DOHH2 (cell line): ENCODE measurements around the gene PRDX5.

Experiments used
- H3F3A ChIP-seq: fragments of 200-600 bp; sonication (generic), shearing (Covaris generic); 2 replicates; pipeline ENCODE4 v1.6.0; 2016; ENCODE audit warnings: antibody characterized with exemption, mild to moderate bottlenecking; ENCODE audit not compliant: control insufficient read depth, insufficient read depth
- H3K27ac ChIP-seq: fragments of 200-600 bp; sonication (generic); 2 replicates; pipeline ENCODE4 v1.5.1; 2014; ENCODE audit warnings: low read depth, mild to moderate bottlenecking, low read length, moderate library complexity
- H3K27me3 ChIP-seq: fragments of 200-600 bp; sonication (generic); 2 replicates; pipeline ENCODE4 v1.6.1; 2014; ENCODE audit warnings: mild to moderate bottlenecking, low read length, mixed read lengths; ENCODE audit not compliant: control insufficient read depth
- H3K36me3 ChIP-seq: fragments of 200-600 bp; sonication (generic); 2 replicates; pipeline ENCODE4 v1.6.1; 2014; ENCODE audit warnings: mild to moderate bottlenecking, low read length, moderate library complexity, mixed read lengths; ENCODE audit not compliant: control insufficient read depth
- H3K4me1 ChIP-seq: fragments of 200-600 bp; sonication (generic); 2 replicates; pipeline ENCODE4 v1.6.1; 2014; ENCODE audit warnings: mild to moderate bottlenecking, low read length, mixed read lengths; ENCODE audit not compliant: control insufficient read depth
- H3K4me2 ChIP-seq: fragments of 200-600 bp; sonication (generic); 2 replicates; pipeline ENCODE4 v1.6.0; 2014; ENCODE audit warnings: mild to moderate bottlenecking, low read length, moderate library complexity
- H3K4me3 ChIP-seq: fragments of 200-600 bp; sonication (generic); 2 replicates; pipeline ENCODE4 v1.5.1; 2014; ENCODE audit warnings: mild to moderate bottlenecking, low read length, mixed read lengths
- H3K79me2 ChIP-seq: fragments of 200-600 bp; sonication (generic); 2 replicates; pipeline ENCODE4 v1.6.1; 2014; ENCODE audit warnings: mild to moderate bottlenecking, low read length, mixed read lengths; ENCODE audit not compliant: control insufficient read depth
- H3K9me2 ChIP-seq: fragments of 200-600 bp; sonication (generic); replicated peaks from 2 replicates; pipeline ENCODE4 v1.6.1; 2014; ENCODE audit warnings: mild to moderate bottlenecking, low read length, mixed read lengths; ENCODE audit not compliant: control insufficient read depth
- H3K9me3 ChIP-seq: fragments of 200-600 bp; sonication (generic); 2 replicates; pipeline ENCODE4 v1.6.1; 2014; ENCODE audit warnings: antibody characterized with exemption, low read length, mixed read lengths; ENCODE audit not compliant: control insufficient read depth, insufficient read depth
- H4K20me1 ChIP-seq: fragments of 200-600 bp; sonication (generic); 2 replicates; pipeline ENCODE4 v1.6.0; 2014; ENCODE audit warnings: low read depth, mild to moderate bottlenecking, antibody characterized with exemption, low read length, moderate library complexity; ENCODE audit not compliant: control insufficient read depth, insufficient read depth
- EZH2phosphoT487 ChIP-seq: fragments of 200-600 bp; sonication (generic); IDR thresholded peaks from 2 replicates; pipeline ENCODE4 v1.6.1; 2017; ENCODE audit warnings: borderline replicate concordance, mild to moderate bottlenecking, antibody characterized with exemption, low read length, moderate library complexity, mixed read lengths
- TF ChIP-seq, protein P1 (sequence below): fragments of 200-600 bp; sonication (generic); IDR thresholded peaks from one replicate; pipeline ENCODE4 v1.5.1; 2014; ENCODE audit warnings: antibody characterized with exemption, mild to moderate bottlenecking, low read depth, low read length; ENCODE audit not compliant: poor library complexity, severe bottlenecking

PRDX5 gene

GRCh38 chr11:64305075-64305690, 12.7 kb upstream of the PRDX5 start, which contains the start of gene ESRRA:
TSS of gene ESRRA (plus strand) at chr11:64305524. CDS start at chr11:64307180, 1,656 bp downstream.
- no peaks in the 10 kb centered on the region; the same call in 1 of the 2 replicates for H3F3A ChIP-seq
- H3K27ac ChIP-seq, result peak within 1 kb of the TSS; percentile 88
- H4K20me1 ChIP-seq, result no peaks in the 10 kb centered on the region
- peak within 1 kb of the TSS; percentile 99 for H3K4me3 ChIP-seq
- no peaks in the 10 kb centered on the region for H3K9me2 ChIP-seq
- peaks cover 36% of the 10 kb centered on the region for H3K4me1 ChIP-seq
- peaks cover 32% of the 10 kb centered on the region for H3K36me3 ChIP-seq
- H3K79me2 ChIP-seq, result peaks cover 42% of the 10 kb centered on the region
- H3K4me2 ChIP-seq, result peak within 1 kb of the TSS; percentile 89
- TF ChIP-seq, protein P1, sequence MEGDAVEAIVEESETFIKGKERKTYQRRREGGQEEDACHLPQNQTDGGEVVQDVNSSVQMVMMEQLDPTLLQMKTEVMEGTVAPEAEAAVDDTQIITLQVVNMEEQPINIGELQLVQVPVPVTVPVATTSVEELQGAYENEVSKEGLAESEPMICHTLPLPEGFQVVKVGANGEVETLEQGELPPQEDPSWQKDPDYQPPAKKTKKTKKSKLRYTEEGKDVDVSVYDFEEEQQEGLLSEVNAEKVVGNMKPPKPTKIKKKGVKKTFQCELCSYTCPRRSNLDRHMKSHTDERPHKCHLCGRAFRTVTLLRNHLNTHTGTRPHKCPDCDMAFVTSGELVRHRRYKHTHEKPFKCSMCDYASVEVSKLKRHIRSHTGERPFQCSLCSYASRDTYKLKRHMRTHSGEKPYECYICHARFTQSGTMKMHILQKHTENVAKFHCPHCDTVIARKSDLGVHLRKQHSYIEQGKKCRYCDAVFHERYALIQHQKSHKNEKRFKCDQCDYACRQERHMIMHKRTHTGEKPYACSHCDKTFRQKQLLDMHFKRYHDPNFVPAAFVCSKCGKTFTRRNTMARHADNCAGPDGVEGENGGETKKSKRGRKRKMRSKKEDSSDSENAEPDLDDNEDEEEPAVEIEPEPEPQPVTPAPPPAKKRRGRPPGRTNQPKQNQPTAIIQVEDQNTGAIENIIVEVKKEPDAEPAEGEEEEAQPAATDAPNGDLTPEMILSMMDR, result no peak
- no peak for TF ChIP-seq EZH2phosphoT487
- no peaks in the 10 kb centered on the region for H3K9me3 ChIP-seq
- peaks cover 8% of the 10 kb centered on the region for H3K27me3 ChIP-seq

GRCh38 chr11:64305691-64306562, 12.0 kb upstream of the PRDX5 start:
- Histone ChIP-seq H3K4me1 (peaks cover 29% of the 10 kb centered on the region), H3K79me2 (peaks cover 47% of the 10 kb centered on the region), H3K9me3 (no peaks in the 10 kb centered on the region), H3K36me3 (peaks cover 36% of the 10 kb centered on the region), H3K4me3 (peak overlapping the region; percentile 99), H3K9me2 (no peaks in the 10 kb centered on the region), H3K27ac (peak overlapping the region; percentile 63), H3F3A (no peaks in the 10 kb centered on the region; the same call in 1 of the 2 replicates), H3K27me3 (peaks cover under 1% of the 10 kb centered on the region), H3K4me2 (peak overlapping the region; percentile 87), H4K20me1 (no peaks in the 10 kb centered on the region)
- TF ChIP-seq EZH2phosphoT487, result no peak
- TF ChIP-seq, protein P1, result peak; percentile 71

DNA sequence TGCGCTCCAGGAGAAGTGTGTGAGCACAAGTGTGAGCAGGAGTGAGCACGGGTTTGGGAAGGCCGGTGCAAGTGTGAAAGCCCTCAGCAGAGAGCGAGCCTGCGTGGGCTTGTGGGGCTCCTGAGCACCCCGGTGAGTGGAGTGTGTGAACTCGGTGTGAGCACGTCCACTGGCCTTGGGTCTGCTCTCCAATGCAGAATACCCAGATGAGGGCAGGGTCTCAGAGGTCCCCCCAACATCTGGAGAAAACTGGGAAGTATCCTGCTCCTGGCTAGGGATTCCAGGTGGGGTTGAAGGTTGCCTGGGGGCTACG, 11.4 kb upstream of the PRDX5 start:
- no peak for TF ChIP-seq EZH2phosphoT487
- TF ChIP-seq, protein P1, result no peak
- peak overlapping the region; percentile 63 for H3K27ac ChIP-seq
- H3K9me2 ChIP-seq, result no peaks in the 10 kb centered on the region
- H3K27me3 ChIP-seq, result no peaks in the 10 kb centered on the region
- H3K4me1 ChIP-seq, result peaks cover 26% of the 10 kb centered on the region
- no peaks in the 10 kb centered on the region for H4K20me1 ChIP-seq
- peak overlapping the region; percentile 87 for H3K4me2 ChIP-seq
- peaks cover 52% of the 10 kb centered on the region for H3K79me2 ChIP-seq
- peak overlapping the region; percentile 99 for H3K4me3 ChIP-seq
- no peaks in the 10 kb centered on the region; the same call in 1 of the 2 replicates for H3F3A ChIP-seq
- peaks cover 38% of the 10 kb centered on the region for H3K36me3 ChIP-seq
- H3K9me3 ChIP-seq, result no peaks in the 10 kb centered on the region
